Spinal cord (tissue), 10 donors: Measurements from ENCODE around the gene SCAP. TPM values are rescaled to one million over a fixed set of nuclear protein-coding genes. Genes with fewer than 3 reads are reported as not detected.
A peak's percentile ranks its signal among the peaks of the same experiment; 100 is the strongest.
"Not testable (repeated sequence)": the region's sequence is repeated elsewhere in the genome, so short reads cannot be mapped to it uniquely, and the experiment has no call there.

Experiments used
- DNase-seq, 6 donors: peaks; one replicate each; pipeline versions ENCODE4 v3.0.0 to v3.0.0-alpha.2; 2013 to 2015; ENCODE audit warnings: low spot score in 6 of 6, low read depth in 4 of 6
- H3K27ac ChIP-seq: one replicate; pipeline ENCODE4 v1.5.1; 2013; ENCODE audit warnings: low read depth, low read length, control low read depth
- H3K27me3 ChIP-seq: one replicate; pipeline ENCODE4 v1.6.1; 2013; ENCODE audit warnings: low read length; ENCODE audit not compliant: control insufficient read depth, insufficient read depth
- H3K36me3 ChIP-seq: one replicate; pipeline ENCODE4 v1.6.1; 2013; ENCODE audit warnings: low read length; ENCODE audit not compliant: control insufficient read depth, insufficient read depth
- H3K4me1 ChIP-seq: one replicate; pipeline ENCODE4 v1.6.1; 2013; ENCODE audit warnings: low read length; ENCODE audit not compliant: control insufficient read depth, insufficient read depth
- H3K4me3 ChIP-seq: one replicate; pipeline ENCODE4 v1.5.1; 2013; ENCODE audit warnings: low read depth, low read length, control low read depth
- H3K9me3 ChIP-seq: one replicate; pipeline ENCODE4 v1.6.1; 2013; ENCODE audit warnings: low read length; ENCODE audit not compliant: control insufficient read depth, insufficient read depth
- WGBS: methylation state at CpG from one replicate; pipeline ENCODE4 v1.1.5; 2013; ENCODE audit warnings: missing lambda C conversion rate; ENCODE audit not compliant: insufficient coverage; 5-methylcytosine and 5-hydroxymethylcytosine counted together
- polyA plus RNA-seq, 2 donors: library from polyadenylated mRNA; unstranded; fragments of 120-200 nt; gene quantifications; one replicate each; pipeline ENCODE4 v1.2.1, GENCODE V29; 2013; ENCODE audit not compliant: insufficient read length in 2 of 2
- total RNA-seq, 2 donors: library from RNA; depleted of rRNA in 1 of 2; stranded (reverse); fragments of 120-200 nt in 1 of 2; fragments of >200 nt in 1 of 2; gene quantifications; one replicate each; pipeline versions ENCODE4 v1.2.3 to v1.2.4, GENCODE V29; 2013 to 2014
- donor health status: healthy.

The SCAP gene
- total and polyA plus RNA-seq, 4 donors: 63.9 to 99.5 (median 93.4) TPM

GRCh38 chr3:47512416-47513124 lies 36.8 kb upstream of the SCAP start:
- WGBS: 3% methylated on average over 28 of the region's 36 CpGs
- peak overlapping the region; percentile 100 for H3K27ac ChIP-seq
- DNase-seq: peak in 3 of 6 donors; percentile 5 to 57 (median 54)
- H3K27me3 ChIP-seq: no peaks in the 10 kb centered on the region
- H3K36me3 ChIP-seq: peaks cover 27% of the 10 kb centered on the region
- peaks cover 17% of the 10 kb centered on the region for H3K4me1 ChIP-seq
- H3K4me3 ChIP-seq: peak overlapping the region; percentile 99
- H3K9me3 ChIP-seq: no peaks in the 10 kb centered on the region

DNA sequence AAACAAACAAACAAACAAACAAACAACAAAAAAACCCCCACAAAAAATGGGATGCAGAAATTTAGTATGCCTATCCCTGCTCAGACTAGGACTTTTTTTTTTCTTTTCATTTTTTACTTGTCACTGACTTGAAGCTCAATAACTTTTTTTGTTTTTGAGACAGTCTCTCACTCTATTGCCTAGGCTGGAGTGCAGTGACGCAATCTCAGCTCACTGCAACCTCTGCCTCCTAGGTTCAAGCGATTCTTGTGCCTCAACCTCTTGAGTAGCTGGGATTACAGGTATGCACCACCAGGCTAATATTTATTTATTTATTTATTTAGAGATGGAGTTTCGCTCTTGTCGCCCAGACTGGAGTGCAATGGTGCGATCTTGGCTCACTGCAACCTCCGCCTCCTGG lies 29.5 kb upstream of the SCAP start:
- not testable (repeated sequence) for H3K9me3 ChIP-seq, H3K27ac ChIP-seq, H3K4me1 ChIP-seq, DNase-seq, H3K27me3 ChIP-seq, H3K4me3 ChIP-seq
- 100% methylated on average over 2 of the region's 6 CpGs for WGBS
- peaks cover 75% of the 10 kb centered on the region for H3K36me3 ChIP-seq

DNA sequence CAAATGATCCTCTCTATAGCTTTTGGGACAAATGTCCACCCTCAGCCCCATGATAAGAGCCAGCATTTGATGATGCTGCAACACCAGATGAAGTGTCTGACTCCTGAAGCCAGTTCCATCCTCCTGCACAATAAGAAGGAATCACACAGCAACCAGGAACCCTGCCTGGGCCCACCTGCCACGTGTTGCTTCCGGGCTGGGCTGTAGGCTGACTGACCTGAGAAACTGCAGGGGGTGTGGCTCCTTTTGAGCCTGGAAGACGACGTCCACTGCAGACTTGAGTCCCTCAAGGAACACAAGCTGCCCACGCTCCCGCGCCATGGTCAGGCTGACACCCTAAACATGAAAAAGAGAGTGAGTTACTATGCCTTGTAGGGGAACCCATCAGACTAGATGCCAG lies 28.4 kb upstream of the SCAP start:
- WGBS: 89% methylated on average over 7 of the region's 7 CpGs
- no peak for DNase-seq
- no peaks in the 10 kb centered on the region for H3K9me3 ChIP-seq
- H3K27me3 ChIP-seq: no peaks in the 10 kb centered on the region
- no peak overlapping the region for H3K4me3 ChIP-seq
- H3K4me1 ChIP-seq: no peaks in the 10 kb centered on the region
- no peak overlapping the region for H3K27ac ChIP-seq
- H3K36me3 ChIP-seq: peaks cover 74% of the 10 kb centered on the region

DNA sequence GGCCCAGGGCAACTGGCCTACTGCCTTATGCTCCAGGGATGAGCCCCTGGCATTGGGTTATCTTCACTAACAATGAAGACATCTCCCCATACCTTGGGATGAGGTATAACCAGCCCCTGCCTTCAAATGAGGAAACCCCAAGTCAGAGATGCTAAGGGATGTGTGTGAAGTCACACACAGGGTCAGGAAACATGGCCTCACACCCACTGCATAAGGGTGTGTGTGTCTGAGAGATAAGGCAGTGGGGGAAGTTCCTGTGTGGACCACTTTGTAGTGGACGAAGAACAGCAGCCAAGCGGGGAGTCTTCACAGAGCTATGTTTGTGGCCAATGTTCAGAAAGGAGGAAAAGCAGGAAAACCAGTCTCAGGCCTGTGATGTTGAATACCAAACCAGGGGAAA lies 27.3 kb upstream of the SCAP start:
- no peaks in the 10 kb centered on the region for H3K4me1 ChIP-seq
- no peak for DNase-seq
- H3K4me3 ChIP-seq: no peak overlapping the region
- H3K9me3 ChIP-seq: no peaks in the 10 kb centered on the region
- H3K27ac ChIP-seq: no peak overlapping the region
- 86% methylated on average over 2 of the region's 2 CpGs for WGBS
- H3K36me3 ChIP-seq: peaks cover 75% of the 10 kb centered on the region
- no peaks in the 10 kb centered on the region for H3K27me3 ChIP-seq

DNA sequence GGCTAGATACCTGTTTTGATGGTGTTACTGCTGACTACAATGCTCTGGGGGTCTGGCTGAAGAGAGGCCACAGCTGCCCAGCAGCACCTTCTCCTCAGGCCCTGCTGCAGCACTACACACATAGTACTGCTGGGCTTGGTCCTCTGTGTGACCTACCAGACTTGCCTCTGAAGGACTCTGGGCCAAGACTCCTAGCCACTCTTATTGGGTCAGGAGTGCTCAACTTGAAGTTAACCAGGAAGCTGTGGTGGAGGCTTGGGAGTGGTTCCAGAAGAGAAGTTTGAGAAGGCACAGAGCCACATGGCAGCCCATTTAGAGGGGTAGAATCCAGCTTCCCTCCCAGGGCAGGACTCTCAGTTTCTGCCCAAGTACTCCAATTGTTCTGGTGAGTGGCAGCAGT lies 21.2 kb upstream of the SCAP start:
- Histone ChIP-seq H3K27ac (peak overlapping the region; percentile 3), H3K27me3 (no peaks in the 10 kb centered on the region), H3K36me3 (peaks cover 65% of the 10 kb centered on the region), H3K4me3 (no peak overlapping the region), H3K9me3 (no peaks in the 10 kb centered on the region), H3K4me1 (no peaks in the 10 kb centered on the region)
- DNase-seq: no peak

- DNase-seq: peak in 2 of 6 donors; percentile 5 to 63
Observed at GRCh38 chr3:47495886-47496285, 20.1 kb upstream of the SCAP start.

DNA sequence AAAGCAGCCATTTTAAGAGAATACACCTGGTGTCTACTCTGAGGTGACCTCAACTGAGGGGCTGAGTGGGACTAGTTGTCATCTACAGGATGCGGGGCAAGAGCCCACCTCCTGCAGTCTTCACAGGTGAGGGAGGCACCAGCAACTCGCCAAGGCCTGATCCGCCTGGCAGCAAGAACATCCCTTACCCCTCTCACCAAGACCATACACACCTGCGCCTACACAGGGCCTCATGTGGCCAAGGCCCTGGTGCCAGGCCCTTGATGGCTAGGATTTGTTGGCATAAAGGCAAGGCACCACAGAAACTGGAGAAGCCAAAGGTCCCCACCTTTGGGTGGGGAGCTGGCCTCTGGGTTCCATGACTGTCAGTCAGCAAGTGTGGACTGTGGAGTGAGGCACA lies 19.4 kb upstream of the SCAP start:
- H3K27me3 ChIP-seq: no peaks in the 10 kb centered on the region
- H3K27ac ChIP-seq: peak overlapping the region; percentile 57
- no peak for DNase-seq
- WGBS: 100% methylated on average over 3 of the region's 4 CpGs
- no peaks in the 10 kb centered on the region for H3K4me1 ChIP-seq
- H3K36me3 ChIP-seq: peaks cover 57% of the 10 kb centered on the region
- H3K4me3 ChIP-seq: no peak overlapping the region
- H3K9me3 ChIP-seq: no peaks in the 10 kb centered on the region

More at GRCh38 chr3:47495886-47496285, 20.1 kb upstream of the SCAP start:
- peak overlapping the region; percentile 67 for H3K27ac ChIP-seq
- no peaks in the 10 kb centered on the region for H3K9me3 ChIP-seq
- WGBS: 70% methylated on average over 4 of the region's 8 CpGs
- no peak overlapping the region for H3K4me3 ChIP-seq
- no peaks in the 10 kb centered on the region for H3K27me3 ChIP-seq
- peaks cover 64% of the 10 kb centered on the region for H3K36me3 ChIP-seq
- H3K4me1 ChIP-seq: no peaks in the 10 kb centered on the region

GRCh38 chr3:47491777-47492176 lies 16.0 kb upstream of the SCAP start:
- WGBS: 83% methylated on average over 12 of the region's 12 CpGs
- H3K9me3 ChIP-seq: no peaks in the 10 kb centered on the region
- H3K4me1 ChIP-seq: no peaks in the 10 kb centered on the region
- no peak overlapping the region for H3K27ac ChIP-seq
- no peak overlapping the region for H3K4me3 ChIP-seq
- peaks cover 37% of the 10 kb centered on the region for H3K36me3 ChIP-seq
- H3K27me3 ChIP-seq: no peaks in the 10 kb centered on the region
- no peak for DNase-seq

DNA sequence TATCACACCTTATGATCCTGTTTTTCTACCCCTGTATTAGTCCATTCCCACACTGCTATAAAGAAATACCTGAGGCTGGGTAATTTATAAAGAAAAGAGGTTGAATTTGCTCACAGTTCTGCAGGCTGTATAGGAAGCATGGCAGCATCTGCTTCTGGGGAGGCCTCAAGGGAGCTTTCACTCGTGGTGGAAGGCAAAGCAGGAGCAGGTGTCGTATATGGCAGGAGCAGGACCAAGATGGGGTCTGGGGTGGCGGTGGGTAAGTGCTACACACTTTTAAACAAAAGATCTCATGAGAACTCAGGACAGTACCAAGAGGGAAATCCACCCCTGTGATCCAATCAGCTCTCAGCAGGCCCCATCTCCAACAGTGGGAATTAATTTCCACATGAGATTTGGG lies 15.4 kb upstream of the SCAP start:
- peak in 1 of 6 donors; percentile 43 for DNase-seq
- H3K9me3 ChIP-seq: no peaks in the 10 kb centered on the region
- H3K4me3 ChIP-seq: no peak overlapping the region
- H3K27ac ChIP-seq: no peak overlapping the region
- peaks cover 35% of the 10 kb centered on the region for H3K36me3 ChIP-seq
- no CpG with 5 or more reads among the region's 3 CpGs for WGBS
- no peaks in the 10 kb centered on the region for H3K4me1 ChIP-seq
- no peaks in the 10 kb centered on the region for H3K27me3 ChIP-seq

DNA sequence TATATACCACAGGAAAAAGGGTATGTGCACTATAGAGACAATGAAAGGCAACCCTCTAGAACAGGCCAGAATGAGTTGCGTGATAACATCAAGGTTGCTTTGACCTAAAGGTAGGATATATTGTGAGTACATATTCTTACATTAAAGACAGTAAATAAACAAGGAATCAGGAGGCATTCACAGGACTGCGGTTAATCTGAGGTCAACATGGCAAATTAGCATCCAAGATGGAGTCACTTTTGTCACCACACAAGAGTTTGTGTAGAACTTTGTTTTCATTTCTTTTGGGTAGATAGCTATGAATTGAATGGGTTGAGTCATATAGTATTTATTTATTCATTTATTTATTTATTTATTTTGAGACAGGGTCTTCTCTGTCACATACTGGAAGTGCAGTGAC lies 11.5 kb upstream of the SCAP start:
- Histone ChIP-seq H3K4me1 (no peaks in the 10 kb centered on the region), H3K4me3 (no peak overlapping the region), H3K27ac (no peak overlapping the region), H3K27me3 (no peaks in the 10 kb centered on the region), H3K9me3 (no peaks in the 10 kb centered on the region), H3K36me3 (peaks cover 20% of the 10 kb centered on the region)
- WGBS: no CpG with 5 or more reads among the region's 2 CpGs
- DNase-seq: no peak
